H1 (cell line): ENCODE results near the gene CDK4. TPM values are rescaled to one million over a fixed set of nuclear protein-coding genes. Genes with fewer than 3 reads are reported as not detected.

Experiments
- CTCF ChIA-PET: fragments of 300-600 bp; sonication (Branson Sonifier 250); formaldehyde crosslinking; loops from one replicate; lab custom pipeline; 2021; ENCODE audit not compliant: partially characterized antibody; lab: Charles Lee
- POLR2A ChIA-PET: fragments of 300-600 bp; sonication (Branson Sonifier 250); formaldehyde crosslinking; loops from one replicate; lab custom pipeline; 2021; ENCODE audit warnings: inconsistent platforms; ENCODE audit not compliant: partially characterized antibody; lab: Charles Lee
- DNase-seq, 2 experiments: peaks; one replicate each; pipeline versions ENCODE4 v3.0.0 to v3.0.0-alpha.2; 2010 to 2022; ENCODE audit warnings: low spot score in 2 of 2, low read depth in 1 of 2, mixed read lengths in 1 of 2
- FAIRE-seq: peaks from 2 replicates; lab custom pipeline; 2011; peaks lifted over from hg19 to GRCh38; lab: Jason Lieb, UNC
- H2AFZ ChIP-seq: 2 replicates; pipeline ENCODE4 v1.8.1; 2012; ENCODE audit warnings: low read length, inconsistent platforms
- H2AK5ac ChIP-seq: 2 replicates; pipeline ENCODE4 v1.6.1; 2013; ENCODE audit warnings: low read depth, low read length
- H2BK120ac ChIP-seq: replicated peaks from 2 replicates; pipeline ENCODE3; 2013; ENCODE audit warnings: low read depth, low read length, inconsistent platforms
- H2BK12ac ChIP-seq: 2 replicates; pipeline ENCODE4 v1.6.1; 2013; ENCODE audit warnings: low read depth, low read length
- H2BK15ac ChIP-seq: 2 replicates; pipeline ENCODE4 v1.6.1; 2013; ENCODE audit warnings: low read length
- H2BK20ac ChIP-seq: 2 replicates; pipeline ENCODE4 v1.6.1; 2013; ENCODE audit warnings: low read length
- H2BK5ac ChIP-seq: 2 replicates; pipeline ENCODE4 v1.6.1; 2013; ENCODE audit warnings: low read depth, low read length
- H3K14ac ChIP-seq: 2 replicates; pipeline ENCODE4 v1.6.1; 2013; ENCODE audit warnings: inconsistent platforms; ENCODE audit not compliant: insufficient read length
- H3K18ac ChIP-seq: 2 replicates; pipeline ENCODE4 v1.6.1; 2013; ENCODE audit warnings: low read length; ENCODE audit errors: extremely low read depth
- H3K23ac ChIP-seq: 2 replicates; pipeline ENCODE4 v1.6.1; 2013; ENCODE audit warnings: inconsistent platforms; ENCODE audit not compliant: insufficient read length
- H3K23me2 ChIP-seq: 2 replicates; pipeline ENCODE4 v1.6.1; 2013; ENCODE audit warnings: low read depth, low read length
- H3K27ac ChIP-seq: 2 replicates; pipeline ENCODE4 v1.6.1; 2011; ENCODE audit warnings: low read depth, low read length, inconsistent platforms
- H3K27me3 ChIP-seq, 4 experiments: replicated peaks in 1 of 4; 1 replicate in 1 of 4; 2 replicates in 3 of 4; pipeline versions ENCODE4 v1.6.1 to v1.8.1; 2011 to 2013; ENCODE audit warnings: low read length in 3 of 4, mild to moderate bottlenecking in 3 of 4, inconsistent platforms in 2 of 4, mixed read lengths in 2 of 4, moderate library complexity in 1 of 4; ENCODE audit not compliant: control insufficient read depth in 3 of 4, insufficient read depth in 3 of 4; ENCODE audit errors: extremely low read depth in 1 of 4
- H3K36me3 ChIP-seq, 4 experiments: 2 replicates each; pipeline versions ENCODE4 v1.6.1 to v1.8.1; 2011 to 2013; ENCODE audit warnings: mild to moderate bottlenecking in 4 of 4, low read length in 3 of 4, moderate library complexity in 2 of 4, control low read depth in 1 of 4, inconsistent platforms in 1 of 4; ENCODE audit not compliant: insufficient read depth in 4 of 4, control insufficient read depth in 2 of 4
- H3K4ac ChIP-seq: replicated peaks from 2 replicates; pipeline ENCODE3; 2013; ENCODE audit warnings: low read length, low read depth, mixed read lengths, inconsistent platforms; ENCODE audit not compliant: insufficient read length
- H3K4me1 ChIP-seq, 4 experiments: replicated peaks in 1 of 4; 1 replicate in 1 of 4; 2 replicates in 3 of 4; pipeline versions ENCODE4 v1.6.1 to v1.8.1; 2011 to 2013; ENCODE audit warnings: low read length in 3 of 4, inconsistent platforms in 2 of 4, mixed read lengths in 1 of 4; ENCODE audit not compliant: insufficient read depth in 4 of 4, control insufficient read depth in 3 of 4
- H3K4me2 ChIP-seq, 2 experiments: 2 replicates each; pipeline versions ENCODE4 v1.6.1 to v1.8.1; 2011 to 2013; ENCODE audit warnings: low read depth in 2 of 2, low read length in 2 of 2, control low read depth in 1 of 2, inconsistent platforms in 1 of 2, mild to moderate bottlenecking in 1 of 2; ENCODE audit not compliant: insufficient read depth in 1 of 2
- H3K4me3 ChIP-seq, 4 experiments: fragments of 200-600, 300-600 bp in 1 of 4; sonication (generic), shearing (Covaris generic), sonication (Bioruptor Twin) in 1 of 4; 2 replicates each; pipeline versions ENCODE4 v1.5.1 to v1.8.1; 2011 to 2016; ENCODE audit warnings: low read length in 4 of 4, low read depth in 3 of 4, control low read depth in 2 of 4, inconsistent platforms in 2 of 4, mild to moderate bottlenecking in 2 of 4, mixed read lengths in 1 of 4, moderate library complexity in 1 of 4; ENCODE audit not compliant: insufficient read depth in 2 of 4; ENCODE audit errors: extremely low read depth in 1 of 4
- H3K56ac ChIP-seq: replicated peaks from 2 replicates; pipeline ENCODE3; 2013; ENCODE audit warnings: low read depth, mild to moderate bottlenecking, mixed read lengths, low read length, inconsistent platforms; ENCODE audit not compliant: insufficient read length
- H3K79me1 ChIP-seq: 2 replicates; pipeline ENCODE4 v1.6.1; 2013; ENCODE audit warnings: low read depth, low read length, control low read depth
- H3K79me2 ChIP-seq, 2 experiments: 2 replicates each; pipeline versions ENCODE4 v1.6.1 to v1.8.1; 2012 to 2013; ENCODE audit warnings: low read length in 2 of 2, mild to moderate bottlenecking in 2 of 2, inconsistent platforms in 1 of 2; ENCODE audit not compliant: insufficient read depth in 2 of 2, control insufficient read depth in 1 of 2
- H3K9ac ChIP-seq, 4 experiments: replicated peaks in 1 of 4; 1 replicate in 1 of 4; 2 replicates in 3 of 4; pipeline versions ENCODE4 v1.6.1 to v1.8.1; 2011 to 2013; ENCODE audit warnings: low read depth in 3 of 4, low read length in 3 of 4, control low read depth in 2 of 4, mild to moderate bottlenecking in 2 of 4, moderate library complexity in 2 of 4, inconsistent platforms in 1 of 4; ENCODE audit errors: extremely low read depth in 1 of 4
- H3K9me3 ChIP-seq, 2 experiments: 2 replicates each; pipeline versions ENCODE4 v1.6.1 to v1.8.1; 2012 to 2013; ENCODE audit warnings: mild to moderate bottlenecking in 2 of 2, moderate library complexity in 2 of 2, control low read depth in 1 of 2, inconsistent platforms in 1 of 2, low read depth in 1 of 2, low read length in 1 of 2, mixed read lengths in 1 of 2; ENCODE audit not compliant: insufficient read depth in 2 of 2
- H4K20me1 ChIP-seq, 2 experiments: replicated peaks in 1 of 2; 2 replicates each; pipeline versions ENCODE3 to v1.8.1; 2011 to 2013; ENCODE audit warnings: inconsistent platforms in 2 of 2, low read length in 2 of 2, mild to moderate bottlenecking in 1 of 2; ENCODE audit not compliant: insufficient read depth in 2 of 2, control insufficient read depth in 1 of 2
- H4K5ac ChIP-seq: 2 replicates; pipeline ENCODE4 v1.6.1; 2013; ENCODE audit warnings: low read length, low read depth, mixed read lengths, inconsistent platforms; ENCODE audit not compliant: insufficient read length
- H4K8ac ChIP-seq: 2 replicates; pipeline ENCODE4 v1.8.0; 2013; ENCODE audit warnings: mild to moderate bottlenecking, moderate library complexity, low read length, inconsistent platforms; ENCODE audit not compliant: insufficient read depth; ENCODE audit errors: extremely low read depth
- H4K91ac ChIP-seq: replicated peaks from 2 replicates; pipeline ENCODE3; 2013; ENCODE audit warnings: low read length, mixed read lengths, inconsistent platforms; ENCODE audit not compliant: insufficient read length
- CTCF ChIP-seq, 3 experiments: IDR thresholded peaks; 1 replicate in 2 of 3; 2 replicates in 1 of 3; pipeline versions ENCODE4 v1.5.1 to v1.6.1; 2011; ENCODE audit warnings: low read length in 3 of 3, mild to moderate bottlenecking in 3 of 3, inconsistent platforms in 2 of 3, low read depth in 1 of 3, moderate library complexity in 1 of 3; ENCODE audit not compliant: insufficient read depth in 1 of 3; ENCODE audit errors: control extremely low read depth in 1 of 3
- E2F6 ChIP-seq: IDR thresholded peaks from 2 replicates; pipeline ENCODE4 v1.6.1; 2012; ENCODE audit warnings: inconsistent platforms
- WGBS, 2 experiments: shearing (Covaris generic) in 1 of 2; methylation state at CpG; one replicate each; pipeline versions ENCODE4 v1.1.6 to v1.1.7; 2013 to 2015; ENCODE audit warnings: low lambda C conversion rate in 2 of 2, mixed read lengths in 2 of 2, inconsistent platforms in 1 of 2, low coverage in 1 of 2, missing lambda C conversion rate in 1 of 2; ENCODE audit not compliant: insufficient replicate concordance in 2 of 2, insufficient coverage in 1 of 2, insufficient read length in 1 of 2; ENCODE audit errors: extremely low coverage in 1 of 2, missing lambda C conversion rate in 1 of 2; 5-methylcytosine and 5-hydroxymethylcytosine counted together
- polyA plus RNA-seq, 7 experiments: library from polyadenylated mRNA; depleted of rRNA in 3 of 7; stranded (reverse) in 5 of 7; unstranded in 2 of 7; fragments of >200 nt in 5 of 7; fragments of 200-250 nt in 2 of 7; gene quantifications; 1 replicate in 5 of 7; 2 replicates in 1 of 7; 4 replicates in 1 of 7; pipeline versions ENCODE4 v1.2.1 to v1.2.3, GENCODE V29; 2011 to 2013; ENCODE audit warnings: missing spikeins in 2 of 7, mixed read lengths in 2 of 7
- total RNA-seq: library from RNA; stranded (reverse); fragmentation: NEBNext Ultra II Directional; extraction: Animal tissue kit (Norgen Biotek cat#: 25700); gene quantifications from 2 replicates; pipeline ENCODE4 v1.2.1, GENCODE V29; 2021

The CDK4 gene
- total and polyA plus RNA-seq, 2 of the 8 experiments (the other 6 are each of a cell fraction or from before 2014, with no cell fraction given) = 174 to 368 TPM

GRCh38 chr12:57775563-57776246 lies 23.6 kb upstream of the CDK4 start:
- Histone ChIP-seq H2BK15ac (no peak overlapping the region), H2AFZ (no peak overlapping the region), H4K91ac (no peak overlapping the region), H4K20me1 (no peaks in the 10 kb centered on the region), H3K18ac (no peak overlapping the region), H3K79me2 (0 out of 4 replicates have a peak, but pooled peaks cover 0 to 6% of the 10 kb centered on the region in 2 experiments), H4K8ac (no peak overlapping the region), H3K23me2 (peaks cover 12% of the 10 kb centered on the region; the same call in 1 of the 2 replicates), H3K4ac (no peak overlapping the region), H3K27me3 (peaks cover 0 to 4% (median 1%) of the 10 kb centered on the region in 4 experiments; a peak in 2 of 7 replicates), H3K14ac (no peak overlapping the region), H2BK120ac (no peak overlapping the region), H3K4me1 (peaks cover 0 to 3% (median 1%) of the 10 kb centered on the region in 4 experiments; a peak in 2 of 7 replicates), H2BK12ac (no peak overlapping the region), H3K23ac (no peak overlapping the region), H4K5ac (no peak overlapping the region), H2AK5ac (no peak overlapping the region), H2BK20ac (no peak overlapping the region), H3K9me3 (no peaks in the 10 kb centered on the region), H2BK5ac (no peak overlapping the region), H3K79me1 (no peaks in the 10 kb centered on the region; the same call in 1 of the 2 replicates), H3K56ac (no peak overlapping the region), H3K27ac (no peak overlapping the region), H3K4me2 (no peak overlapping the region), H3K9ac (no peak overlapping the region), H3K36me3 (peaks cover 0 to under 1% (median 0%) of the 10 kb centered on the region in 4 experiments; a peak in 3 of 8 replicates), H3K4me3 (no peak overlapping the region)
- no peak for FAIRE-seq
- no peak for DNase-seq
- TF ChIP-seq CTCF (IDR thresholded peaks at IDR 0.05; ENCODE audit: control extremely low read depth in 1 of 3, insufficient read depth in 1 of 3, low read depth in 1 of 3, low read length in 3 of 3) (peak in 1 of 3 experiments; percentile 29; a peak in 2 of 4 replicates), E2F6 (no peak)
- ChIA-PET CTCF (interaction anchor here (0.6 to 4.5 kb wide), 10 partner anchors 8 to 153 kb away, joined by 3 to 28 read pairs (median 4); partner anchors contain the start of gene CYP27B1), POLR2A (interaction anchor here (1.1 to 1.8 kb wide), 3 partner anchors 9 to 19 kb away, joined by 3 to 4 read pairs (median 3); partner anchors contain the start of gene CYP27B1)
- 79% methylated on average over 4 of the region's 4 CpGs; no CpG with 5 or more reads in 1 of the 2 experiments for WGBS, 2 experiments
